HUES64 (cell line): ENCODE data around the gene C9orf152.

Experiments
- H3K27ac ChIP-seq: 2 replicates; pipeline ENCODE4 v1.7.0; 2013; ENCODE audit warnings: low read depth, low read length, inconsistent platforms
- H3K27me3 ChIP-seq: 2 replicates; pipeline ENCODE4 v1.6.1; 2013; ENCODE audit warnings: mild to moderate bottlenecking, low read length; ENCODE audit not compliant: insufficient read depth
- H3K36me3 ChIP-seq: 2 replicates; pipeline ENCODE4 v1.6.1; 2013; ENCODE audit warnings: mild to moderate bottlenecking, low read length; ENCODE audit not compliant: insufficient read depth
- H3K4me1 ChIP-seq: 2 replicates; pipeline ENCODE4 v1.6.1; 2013; ENCODE audit warnings: mild to moderate bottlenecking, low read length, moderate library complexity; ENCODE audit not compliant: insufficient read depth
- H3K4me3 ChIP-seq: 2 replicates; pipeline ENCODE4 v1.5.1; 2013; ENCODE audit warnings: mild to moderate bottlenecking, low read length, moderate library complexity
- H3K9ac ChIP-seq: 2 replicates; pipeline ENCODE4 v1.6.1; 2013; ENCODE audit warnings: mild to moderate bottlenecking, low read depth, low read length
- H3K9me3 ChIP-seq: 2 replicates; pipeline ENCODE4 v1.6.1; 2013; ENCODE audit warnings: low read depth, low read length; ENCODE audit not compliant: insufficient read depth
- WGBS: fragments of 150-250, 120-280 bp; methylation state at CpG from one replicate; pipeline ENCODE4 v1.1.7; 2013; ENCODE audit warnings: missing lambda C conversion rate; 5-methylcytosine and 5-hydroxymethylcytosine counted together

The C9orf152 gene

DNA sequence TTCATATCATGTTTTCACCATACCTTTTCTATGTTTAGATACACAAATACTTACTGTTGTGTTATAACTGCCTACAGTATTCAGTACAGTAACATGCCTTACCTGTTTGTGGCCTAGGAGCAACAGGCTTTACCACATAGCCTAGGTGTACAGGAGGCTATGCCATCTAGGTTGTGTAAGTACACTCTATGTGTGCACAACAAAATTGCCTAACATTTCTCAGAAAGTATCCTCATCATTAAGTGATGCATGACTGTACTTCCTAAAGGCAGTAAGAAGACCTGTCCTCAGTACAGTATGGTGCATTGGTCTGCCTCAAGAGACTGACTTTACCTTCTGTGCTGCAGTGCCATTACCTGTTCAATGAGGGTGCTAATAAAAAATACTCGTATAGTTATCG lies 40.4 kb upstream of the C9orf152 start:
- H3K4me3 ChIP-seq: no peak overlapping the region
- H3K27me3 ChIP-seq: no peaks in the 10 kb centered on the region
- peaks cover 75% of the 10 kb centered on the region for H3K36me3 ChIP-seq
- 80% methylated on average over 2 of the region's 2 CpGs for WGBS
- no peak overlapping the region for H3K9ac ChIP-seq
- H3K27ac ChIP-seq: no peak overlapping the region
- H3K4me1 ChIP-seq: no peaks in the 10 kb centered on the region; the same call in 1 of the 2 replicates
- no peaks in the 10 kb centered on the region for H3K9me3 ChIP-seq

DNA sequence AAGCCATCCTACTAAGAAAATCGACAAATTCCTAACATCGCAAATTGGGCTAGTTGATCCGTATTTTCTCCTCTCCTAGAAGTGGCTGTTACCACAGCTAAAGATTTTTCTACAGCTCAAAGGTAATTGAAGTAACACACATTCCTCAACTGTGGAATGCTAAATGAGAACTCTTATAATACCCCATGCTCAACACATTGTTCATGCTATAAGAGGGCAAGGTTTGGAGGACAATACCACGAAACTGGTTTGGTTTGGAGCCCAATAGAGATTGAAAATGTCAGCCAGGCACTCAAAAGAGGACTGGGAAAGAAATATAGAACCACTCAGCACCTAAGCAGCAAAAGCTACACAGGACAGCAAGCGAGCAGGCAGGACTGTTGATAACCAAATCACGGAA lies 38.3 kb upstream of the C9orf152 start:
- H3K4me1 ChIP-seq: no peaks in the 10 kb centered on the region
- peaks cover 84% of the 10 kb centered on the region for H3K36me3 ChIP-seq
- WGBS: 98% methylated on average over 6 of the region's 6 CpGs

DNA sequence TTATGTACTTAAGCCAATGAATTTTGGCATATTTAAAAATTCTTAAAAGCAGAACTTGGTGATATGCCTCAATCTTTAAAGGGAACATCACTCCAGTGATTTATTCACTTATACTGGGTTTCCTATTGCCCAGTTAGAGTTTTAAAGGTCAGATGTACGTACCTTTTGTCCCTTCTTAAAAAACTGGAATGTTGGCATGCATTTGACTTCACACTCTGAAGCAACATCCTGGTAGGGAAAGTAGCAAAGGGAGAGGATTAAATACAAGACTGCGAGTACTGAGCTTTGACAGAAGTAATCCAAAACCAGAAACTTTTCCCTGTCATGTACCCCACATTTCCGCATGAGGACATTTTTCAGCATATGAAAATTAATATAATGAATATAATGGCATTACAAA lies 36.7 kb upstream of the C9orf152 start:
- Histone ChIP-seq H3K36me3 (peaks cover 68% of the 10 kb centered on the region), H3K4me1 (no peaks in the 10 kb centered on the region), H3K27me3 (no peaks in the 10 kb centered on the region), H3K27ac (no peak overlapping the region), H3K9ac (no peak overlapping the region), H3K9me3 (no peaks in the 10 kb centered on the region), H3K4me3 (no peak overlapping the region)
- WGBS: 87% methylated on average over 3 of the region's 3 CpGs

More for the DNA sequence above, 38.3 kb upstream of the C9orf152 start:
- no peaks in the 10 kb centered on the region for H3K9me3 ChIP-seq
- no peak overlapping the region for H3K4me3 ChIP-seq
- H3K27me3 ChIP-seq: no peaks in the 10 kb centered on the region
- H3K9ac ChIP-seq: no peak overlapping the region
- no peak overlapping the region for H3K27ac ChIP-seq

DNA sequence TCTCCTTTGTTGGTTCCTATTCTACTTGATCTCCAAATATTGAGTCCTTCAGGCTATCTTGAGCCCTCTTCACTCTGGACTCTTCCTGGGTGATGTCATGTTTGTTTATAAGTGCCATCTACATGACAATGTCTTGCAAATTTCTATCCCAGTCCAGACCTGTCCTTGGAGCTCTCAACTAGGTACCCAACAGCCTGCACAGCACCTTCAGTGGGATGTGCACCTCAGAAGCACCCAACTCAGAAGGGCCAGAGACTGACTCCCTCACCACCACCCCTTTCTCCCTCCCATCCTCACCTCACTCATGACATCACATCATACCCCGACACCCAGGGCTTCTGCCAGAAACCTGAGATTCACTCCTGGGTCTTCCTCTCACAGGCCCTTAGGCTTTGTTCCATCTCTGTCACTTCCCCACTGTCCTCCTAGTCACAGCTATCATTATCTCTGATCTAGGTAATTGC lies 33.9 kb upstream of the C9orf152 start:
- Histone ChIP-seq H3K4me1 (no peaks in the 10 kb centered on the region), H3K27ac (no peak overlapping the region), H3K4me3 (no peak overlapping the region), H3K9ac (no peak overlapping the region), H3K27me3 (no peaks in the 10 kb centered on the region), H3K9me3 (no peaks in the 10 kb centered on the region), H3K36me3 (peaks cover 42% of the 10 kb centered on the region)
- 94% methylated on average over 1 of the region's 1 CpG for WGBS

DNA sequence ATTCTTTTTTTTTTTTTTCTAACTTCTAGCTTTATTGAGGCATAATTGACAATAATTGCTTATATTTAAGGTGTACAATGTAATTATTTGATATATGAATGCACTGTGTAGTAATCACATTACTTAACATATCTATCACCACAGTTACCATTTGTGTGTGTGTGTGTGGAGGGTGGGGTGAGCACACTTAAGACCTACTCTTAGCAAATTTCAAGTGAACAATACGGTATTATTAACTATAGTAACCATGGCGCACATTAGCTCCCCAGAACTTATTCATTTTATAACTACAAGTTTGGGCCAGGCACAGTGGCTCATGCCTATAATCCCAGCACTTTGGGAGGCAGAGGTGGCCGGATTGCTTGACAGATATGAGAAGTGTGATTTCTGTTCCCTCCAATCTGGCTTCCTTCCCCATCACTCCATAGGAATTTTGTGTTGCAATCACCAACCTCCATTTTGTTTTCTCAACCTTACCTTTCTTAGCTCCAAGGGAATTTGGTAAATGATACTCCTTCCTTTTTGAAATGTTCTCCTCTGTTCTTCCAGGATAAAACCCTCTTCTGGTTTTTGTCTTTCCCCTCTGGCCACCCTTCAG lies 33.4 kb upstream of the C9orf152 start:
- Histone ChIP-seq H3K4me1 (no peaks in the 10 kb centered on the region), H3K4me3 (no peak overlapping the region), H3K9me3 (0 out of 2 replicates have a peak, but pooled peaks cover 2% of the 10 kb centered on the region), H3K36me3 (peaks cover 37% of the 10 kb centered on the region), H3K9ac (no peak overlapping the region), H3K27ac (no peak overlapping the region), H3K27me3 (no peaks in the 10 kb centered on the region)
- WGBS: 95% methylated on average over 3 of the region's 3 CpGs

DNA sequence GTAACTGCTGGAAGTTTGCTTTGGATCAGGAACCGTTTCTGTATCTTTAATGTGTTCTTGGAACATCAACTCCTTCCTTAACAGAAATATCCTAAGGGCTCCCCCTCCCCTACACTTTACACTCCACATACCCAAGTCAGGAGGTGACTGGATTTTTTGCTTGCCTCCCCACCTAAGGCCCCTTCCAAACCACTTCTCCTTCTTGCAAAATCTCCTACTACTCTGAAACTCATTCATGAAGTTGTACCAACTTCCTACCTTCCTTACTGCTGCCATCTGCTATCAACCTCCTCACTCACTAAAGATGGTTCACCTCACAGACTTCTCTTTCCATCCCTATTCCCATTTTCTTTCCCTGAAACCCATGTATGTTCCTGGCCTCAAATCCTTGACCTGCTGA lies 32.2 kb upstream of the C9orf152 start:
- H3K9ac ChIP-seq: no peak overlapping the region
- WGBS: 87% methylated on average over 1 of the region's 1 CpG
- H3K9me3 ChIP-seq: peaks cover 10% of the 10 kb centered on the region; the same call in 1 of the 2 replicates
- no peak overlapping the region for H3K4me3 ChIP-seq
- H3K36me3 ChIP-seq: peaks cover 27% of the 10 kb centered on the region
- H3K27ac ChIP-seq: no peak overlapping the region
- H3K27me3 ChIP-seq: no peaks in the 10 kb centered on the region
- no peaks in the 10 kb centered on the region for H3K4me1 ChIP-seq

DNA sequence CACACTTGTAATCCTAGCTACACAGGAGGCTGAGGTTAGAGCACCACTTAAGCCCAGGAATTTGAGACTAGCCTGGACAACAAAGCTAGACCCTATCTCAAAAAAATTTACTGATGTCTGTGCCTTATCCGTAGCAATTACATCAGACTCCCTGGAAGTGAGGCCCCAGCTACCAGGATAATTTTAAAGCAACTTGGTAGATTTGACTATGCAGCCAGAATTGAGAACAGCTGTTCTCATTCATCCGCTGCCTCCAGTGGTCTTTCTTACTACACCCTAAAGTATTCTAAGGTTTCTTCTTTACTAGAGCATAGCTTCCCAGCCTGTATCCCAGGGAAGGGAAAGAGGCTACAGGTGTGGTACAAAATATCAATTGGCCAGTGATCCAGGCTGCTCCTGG lies 20.4 kb upstream of the C9orf152 start:
- no peaks in the 10 kb centered on the region; the same call in 1 of the 2 replicates for H3K4me1 ChIP-seq
- H3K27me3 ChIP-seq: no peaks in the 10 kb centered on the region
- no peak overlapping the region for H3K4me3 ChIP-seq
- 91% methylated on average over 2 of the region's 2 CpGs for WGBS
- H3K9me3 ChIP-seq: no peaks in the 10 kb centered on the region
- no peak overlapping the region for H3K9ac ChIP-seq
- H3K27ac ChIP-seq: no peak overlapping the region
- H3K36me3 ChIP-seq: no peaks in the 10 kb centered on the region

DNA sequence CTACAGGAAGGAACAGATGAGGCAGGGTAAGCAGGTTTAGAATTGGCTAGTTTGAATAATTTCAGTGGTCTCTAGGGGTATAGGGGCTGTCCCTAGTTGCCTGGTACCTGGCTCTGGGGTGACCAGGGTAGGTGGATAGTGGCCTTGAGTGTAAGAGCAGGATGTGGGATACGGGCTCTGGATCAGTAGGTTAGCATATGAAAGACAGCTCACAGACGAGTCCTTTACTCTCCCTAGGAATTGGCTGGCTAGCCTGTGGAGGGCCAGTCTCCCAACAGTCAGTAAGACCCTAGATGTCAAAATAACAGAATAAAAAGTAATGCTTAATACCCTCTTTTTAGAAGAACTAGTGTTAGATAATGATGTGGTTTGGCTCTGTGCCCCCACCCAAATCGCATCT lies 16.6 kb upstream of the C9orf152 start:
- no peaks in the 10 kb centered on the region; the same call in 1 of the 2 replicates for H3K4me1 ChIP-seq
- H3K36me3 ChIP-seq: no peaks in the 10 kb centered on the region
- no peak overlapping the region for H3K27ac ChIP-seq
- H3K9ac ChIP-seq: no peak overlapping the region
- no peaks in the 10 kb centered on the region for H3K9me3 ChIP-seq
- no peaks in the 10 kb centered on the region for H3K27me3 ChIP-seq
- WGBS: 69% methylated on average over 3 of the region's 3 CpGs
- H3K4me3 ChIP-seq: no peak overlapping the region

DNA sequence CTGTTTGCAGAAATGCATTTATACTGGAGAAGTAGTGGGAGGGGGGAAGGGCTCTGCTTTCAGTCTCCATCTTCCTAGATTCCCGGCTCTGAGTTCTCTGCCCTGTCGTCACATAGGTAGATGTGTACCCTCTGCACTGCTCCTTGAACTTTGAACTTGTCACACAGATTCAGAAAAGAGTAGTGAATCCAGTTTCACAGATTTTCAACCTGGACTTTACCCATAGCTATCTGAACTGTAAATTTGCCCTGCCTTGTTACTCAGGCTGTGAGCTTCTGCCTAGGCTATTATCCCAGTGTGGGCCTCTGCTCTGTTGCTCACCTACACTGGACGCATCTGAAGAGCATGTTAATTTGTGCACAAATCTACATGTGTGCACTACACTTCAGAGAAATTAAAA lies 12.8 kb upstream of the C9orf152 start:
- WGBS: 93% methylated on average over 3 of the region's 3 CpGs
- H3K27ac ChIP-seq: no peak overlapping the region
- no peaks in the 10 kb centered on the region; the same call in 1 of the 2 replicates for H3K4me1 ChIP-seq

DNA sequence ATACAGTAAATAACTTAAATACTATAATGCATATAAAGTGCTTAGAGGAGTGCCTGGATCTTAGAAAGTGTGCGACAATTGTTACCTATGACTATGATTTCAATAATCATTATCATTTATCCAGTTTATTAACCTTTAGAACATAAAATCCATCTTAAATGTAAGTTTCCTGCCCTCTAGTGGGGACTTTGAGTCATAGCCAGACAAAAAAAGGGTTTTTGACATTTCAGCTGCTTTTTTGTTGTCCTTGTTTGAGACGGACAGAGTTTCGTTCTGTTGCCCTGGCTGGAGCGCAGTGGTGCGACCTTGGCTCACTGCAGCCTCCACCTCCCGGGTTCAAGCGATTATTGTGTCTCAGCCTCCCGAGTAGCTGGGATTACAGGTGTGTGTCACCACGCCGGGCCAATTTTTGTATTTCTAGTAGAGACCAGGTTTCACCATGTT lies 9.7 kb upstream of the C9orf152 start:
- H3K36me3 ChIP-seq: no peaks in the 10 kb centered on the region
- H3K9me3 ChIP-seq: no peaks in the 10 kb centered on the region
- WGBS: 53% methylated on average over 9 of the region's 10 CpGs
- H3K27me3 ChIP-seq: no peaks in the 10 kb centered on the region
- no peak overlapping the region for H3K9ac ChIP-seq
- H3K27ac ChIP-seq: no peak overlapping the region
- H3K4me3 ChIP-seq: no peak overlapping the region
- no peaks in the 10 kb centered on the region for H3K4me1 ChIP-seq

More for the DNA sequence above, 12.8 kb upstream of the C9orf152 start:
- H3K9me3 ChIP-seq: no peaks in the 10 kb centered on the region
- H3K4me3 ChIP-seq: no peak overlapping the region
- no peaks in the 10 kb centered on the region for H3K36me3 ChIP-seq
- H3K9ac ChIP-seq: no peak overlapping the region
- no peaks in the 10 kb centered on the region for H3K27me3 ChIP-seq

DNA sequence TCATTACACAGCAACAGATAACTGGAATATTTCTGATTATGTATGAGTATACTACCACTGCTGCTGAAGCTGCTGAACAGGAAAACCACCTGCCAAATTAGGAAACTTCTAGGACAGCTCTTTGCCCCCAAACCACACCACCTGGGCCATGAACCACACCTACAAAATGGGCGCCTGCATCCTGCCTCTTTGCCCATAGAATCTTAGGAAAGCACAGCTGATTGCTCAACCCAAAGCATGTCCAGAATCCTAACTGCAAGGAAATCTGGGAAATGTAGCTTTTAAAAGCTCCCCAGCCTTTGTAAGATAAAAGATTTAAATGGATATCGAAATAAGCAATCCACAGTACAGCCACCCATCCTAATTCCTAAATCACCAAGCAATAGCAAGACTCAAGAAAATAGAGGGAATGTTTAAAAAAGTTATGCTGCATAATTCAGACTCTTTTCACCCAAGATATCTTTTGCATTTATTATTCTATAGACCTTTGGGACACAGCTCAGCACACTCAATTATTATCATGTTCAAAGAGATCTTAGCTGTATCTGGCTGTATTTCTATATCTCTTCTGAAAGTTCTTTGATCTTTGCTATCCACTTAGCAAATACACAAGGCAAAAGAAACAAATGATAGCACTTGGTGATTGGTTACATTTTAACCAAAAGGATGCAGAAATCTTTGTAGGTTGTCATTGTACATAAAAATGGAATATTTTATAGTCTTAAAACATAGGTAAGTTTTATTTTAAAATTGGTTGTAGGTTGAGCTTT lies 6.8 kb upstream of the C9orf152 start:
- Histone ChIP-seq H3K36me3 (no peaks in the 10 kb centered on the region), H3K9ac (no peak overlapping the region), H3K4me3 (no peak overlapping the region), H3K4me1 (no peaks in the 10 kb centered on the region), H3K27ac (no peak overlapping the region), H3K27me3 (no peaks in the 10 kb centered on the region), H3K9me3 (no peaks in the 10 kb centered on the region)
- 88% methylated on average over 1 of the region's 2 CpGs for WGBS
